ENCODE results near the gene MATN4. TPM values are rescaled to one million over a fixed set of nuclear protein-coding genes. Genes with fewer than 3 reads are reported as not detected.
A peak's percentile ranks its signal among the peaks of the same experiment; 100 is the strongest.

Gene MATN4
- total RNA-seq, 1 donor from 2014 or later = 1.2 TPM

DNA sequence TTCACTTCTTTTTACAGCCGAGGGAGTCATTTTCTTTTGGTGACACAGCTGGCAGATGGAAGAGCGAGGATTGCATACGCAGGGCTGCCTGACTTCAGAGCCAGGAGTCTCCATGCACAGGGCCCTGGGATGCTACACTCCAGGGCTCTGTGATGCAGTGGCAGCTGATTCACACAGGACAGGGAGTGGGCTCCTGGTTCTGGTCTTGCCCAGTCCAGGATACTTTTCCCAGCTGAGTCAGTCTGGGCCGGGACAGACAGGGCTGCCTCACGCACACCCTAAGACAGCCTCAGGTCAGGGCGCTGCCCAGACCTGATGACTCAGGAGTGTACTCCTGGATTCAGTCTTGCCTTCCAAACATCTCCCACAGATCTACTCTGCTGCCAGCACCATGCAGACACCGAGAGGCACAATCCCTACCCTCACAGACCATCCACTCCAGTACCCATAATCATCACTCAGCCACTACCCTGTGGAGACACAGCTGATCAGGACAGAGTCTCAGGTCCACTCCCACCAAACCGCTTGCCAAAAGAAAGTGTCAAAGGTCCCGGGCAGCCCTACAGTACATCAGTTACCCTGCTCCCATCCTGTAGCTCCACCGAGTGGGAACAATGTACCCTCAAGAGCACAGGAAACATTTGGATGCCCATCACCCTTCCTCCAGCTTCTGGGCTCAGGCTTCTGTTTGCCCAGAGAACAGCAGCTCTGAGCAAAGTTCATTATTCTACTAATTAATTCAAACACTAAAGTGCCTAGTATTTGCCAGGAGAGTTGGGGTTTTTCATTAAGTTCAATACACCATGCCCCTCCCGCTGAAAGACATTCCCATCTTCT, 28.6 kb upstream of the MATN4 start:
- intact Hi-C loops (cut with micrococcal nuclease) = no loop called here
- H3K27ac Mint-ChIP-seq = peak overlapping the region; percentile 53
- H3K4me3 Mint-ChIP-seq = no peak overlapping the region
- no peak for DNase-seq
- H3K9me3 Mint-ChIP-seq = no peaks in the 10 kb centered on the region
- H3K27me3 Mint-ChIP-seq = no peaks in the 10 kb centered on the region
- H3K36me3 Mint-ChIP-seq (ENCODE audit: low read depth) = peaks cover 63% of the 10 kb centered on the region
- peaks cover 24% of the 10 kb centered on the region for H3K4me1 Mint-ChIP-seq

DNA sequence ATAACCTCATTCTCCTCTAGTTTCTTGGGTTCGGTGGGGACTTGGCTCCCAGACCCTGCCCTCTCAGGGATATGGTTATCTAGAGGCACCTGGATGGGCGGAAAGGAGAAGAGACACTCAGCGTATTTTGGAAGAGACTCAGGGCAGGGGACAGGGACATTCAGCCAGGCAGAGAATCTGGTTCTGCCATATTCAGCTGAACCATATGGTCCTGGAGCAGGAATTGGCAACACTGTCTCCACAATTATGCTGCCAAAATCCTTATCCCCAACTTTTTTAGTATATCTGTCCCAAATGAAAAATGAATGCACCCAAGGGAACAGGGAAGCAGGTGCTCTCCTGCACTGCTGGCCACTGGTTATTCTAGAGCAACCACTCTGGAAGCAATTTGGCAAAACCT, 22.4 kb upstream of the MATN4 start:
- Mint-ChIP-seq H3K27ac (peak overlapping the region; percentile 37), H3K4me3 (no peak overlapping the region), H3K27me3 (no peaks in the 10 kb centered on the region), H3K36me3 (ENCODE audit: low read depth) (peaks cover 62% of the 10 kb centered on the region), H3K4me1 (peaks cover 5% of the 10 kb centered on the region), H3K9me3 (no peaks in the 10 kb centered on the region)
- intact Hi-C loops (cut with micrococcal nuclease) = no loop called here
- DNase-seq = no peak

DNA sequence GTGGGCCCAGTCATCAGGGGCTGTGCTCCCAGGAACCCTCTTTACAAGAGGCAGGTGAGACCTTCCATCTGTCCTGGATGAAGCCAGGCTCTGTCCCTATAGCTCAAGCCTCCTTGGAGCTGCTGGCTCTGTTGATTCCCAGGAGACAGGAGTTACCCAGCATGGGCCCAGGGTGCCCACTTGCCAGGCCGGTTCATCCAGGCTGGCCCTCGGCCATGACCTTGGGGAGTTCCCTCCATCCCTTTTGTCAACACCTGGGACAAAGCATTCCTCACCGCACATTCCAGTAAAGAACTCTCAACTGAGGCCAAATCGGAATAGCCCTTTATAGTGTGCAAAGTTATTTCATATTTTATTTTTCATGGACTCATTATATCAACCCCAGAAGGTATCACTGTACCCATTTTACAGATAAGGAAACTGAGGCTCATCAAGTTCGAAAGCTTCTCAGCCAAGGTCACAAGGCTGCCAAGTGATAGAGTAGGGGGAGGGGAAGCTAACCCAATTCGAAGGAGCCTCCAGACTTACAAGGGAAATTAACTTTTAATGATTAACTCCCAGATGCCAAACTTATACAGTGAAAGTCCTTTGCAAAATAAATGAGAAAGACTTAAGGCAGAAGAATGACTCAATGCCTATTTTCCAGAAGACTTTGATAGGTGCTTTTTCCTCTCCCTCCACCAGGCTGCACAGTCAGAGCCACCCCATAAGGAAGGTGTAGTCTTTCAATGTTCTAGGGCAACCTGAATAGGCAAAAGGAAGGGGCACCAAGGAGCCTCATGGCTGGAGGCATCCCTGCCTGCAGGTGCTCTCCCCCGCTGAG, 21.6 kb upstream of the MATN4 start:
- Mint-ChIP-seq H3K27ac (no peak overlapping the region), H3K36me3 (ENCODE audit: low read depth) (peaks cover 58% of the 10 kb centered on the region), H3K4me3 (no peak overlapping the region), H3K4me1 (peaks cover 5% of the 10 kb centered on the region), H3K9me3 (no peaks in the 10 kb centered on the region), H3K27me3 (no peaks in the 10 kb centered on the region)
- intact Hi-C loops (cut with micrococcal nuclease) = no loop called here
- no peak for DNase-seq

DNA sequence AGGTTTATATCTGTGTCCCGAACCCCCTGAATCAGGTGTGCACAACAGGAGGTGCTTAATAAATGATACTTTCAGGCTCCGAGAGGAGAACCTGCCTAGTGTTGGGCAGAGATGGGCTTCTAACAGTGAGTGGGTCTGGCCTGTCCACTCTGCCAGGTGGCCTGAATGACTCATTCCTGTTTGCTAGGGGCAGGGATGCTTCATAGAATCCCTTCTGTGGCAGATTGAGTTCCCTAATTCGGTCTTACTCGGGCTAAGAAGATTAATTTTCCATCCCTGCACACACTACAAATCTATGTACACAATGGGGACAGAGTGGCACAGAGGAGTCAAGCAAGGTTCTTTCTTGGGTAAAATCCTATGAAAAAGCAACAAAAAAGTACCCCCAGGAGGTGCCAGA, 20.4 kb upstream of the MATN4 start:
- no peak overlapping the region for H3K27ac Mint-ChIP-seq
- no peak for DNase-seq
- H3K27me3 Mint-ChIP-seq = no peaks in the 10 kb centered on the region
- no peaks in the 10 kb centered on the region for H3K9me3 Mint-ChIP-seq
- peaks cover 53% of the 10 kb centered on the region for H3K36me3 Mint-ChIP-seq (ENCODE audit: low read depth)
- no peak overlapping the region for H3K4me3 Mint-ChIP-seq
- intact Hi-C loops (cut with micrococcal nuclease) = no loop called here
- peaks cover 5% of the 10 kb centered on the region for H3K4me1 Mint-ChIP-seq

DNA sequence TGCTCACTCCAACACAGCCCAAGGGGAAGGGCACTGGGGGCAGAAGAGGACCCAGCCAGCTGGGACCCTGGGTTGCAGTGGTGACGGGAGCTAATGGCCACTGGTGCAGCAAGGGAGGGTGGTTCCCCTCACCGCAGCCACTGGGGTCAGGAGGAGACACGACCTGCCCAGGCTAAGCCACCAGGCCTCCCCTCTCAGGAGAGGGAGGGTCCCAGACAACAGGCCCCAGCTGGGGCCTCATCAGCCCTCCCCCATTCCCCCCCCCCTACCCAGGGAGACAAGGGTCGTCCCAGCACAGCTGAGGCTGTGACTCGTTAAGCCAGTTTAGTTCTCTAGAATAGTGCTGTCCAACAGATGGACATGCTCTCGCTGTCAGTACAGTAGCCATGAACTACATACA, 17.3 kb upstream of the MATN4 start:
- H3K4me3 Mint-ChIP-seq = no peak overlapping the region
- H3K9me3 Mint-ChIP-seq = no peaks in the 10 kb centered on the region
- intact Hi-C loops (cut with micrococcal nuclease) = no loop called here
- no peak for DNase-seq
- H3K4me1 Mint-ChIP-seq = peaks cover 13% of the 10 kb centered on the region
- peak overlapping the region; percentile 41 for H3K27ac Mint-ChIP-seq
- no peaks in the 10 kb centered on the region for H3K27me3 Mint-ChIP-seq
- H3K36me3 Mint-ChIP-seq (ENCODE audit: low read depth) = peaks cover 36% of the 10 kb centered on the region

DNA sequence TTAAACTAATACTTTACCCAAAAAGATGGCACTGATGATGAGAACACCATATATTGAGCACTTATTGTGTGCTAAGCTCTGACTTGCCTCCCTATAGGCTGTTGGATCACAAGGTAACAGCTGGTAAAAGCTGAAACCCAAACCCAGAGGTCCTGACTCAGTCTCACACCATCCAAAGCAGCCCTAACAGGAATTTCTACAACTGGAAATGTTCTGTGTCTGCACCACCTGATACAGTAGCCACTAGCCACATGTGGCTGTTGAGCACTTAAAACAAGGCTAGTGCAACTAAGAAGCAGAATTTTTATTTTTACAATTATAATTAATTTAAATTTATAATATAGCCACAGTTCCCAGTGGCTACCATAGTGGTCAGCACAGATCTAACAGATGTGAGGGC, 15.6 kb upstream of the MATN4 start:
- Mint-ChIP-seq H3K4me1 (peaks cover 24% of the 10 kb centered on the region), H3K27me3 (no peaks in the 10 kb centered on the region), H3K4me3 (no peak overlapping the region), H3K9me3 (peaks cover 4% of the 10 kb centered on the region), H3K27ac (no peak overlapping the region), H3K36me3 (ENCODE audit: low read depth) (peaks cover 29% of the 10 kb centered on the region)
- intact Hi-C loops (cut with micrococcal nuclease) = no loop called here
- DNase-seq = no peak

DNA sequence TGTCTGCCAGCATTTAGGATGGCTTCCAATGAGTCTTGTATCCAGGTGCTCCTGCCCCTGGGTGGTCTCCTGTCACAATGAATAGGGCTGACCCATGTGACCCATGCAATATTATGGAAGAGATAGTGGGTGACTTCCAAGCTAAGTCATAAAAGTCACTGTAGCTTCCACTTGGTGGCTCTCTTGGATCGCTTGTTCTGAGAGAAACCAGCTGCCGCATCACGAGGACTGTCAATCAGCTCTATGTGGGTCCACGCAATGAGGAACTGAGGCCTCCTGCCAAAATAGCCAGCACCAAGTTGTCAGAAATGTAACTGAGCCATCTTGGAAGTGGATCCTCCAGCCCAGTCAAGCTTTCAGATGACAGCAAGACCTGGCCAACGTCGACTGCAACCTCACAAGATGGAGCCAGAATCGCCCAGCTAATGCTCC, 14.9 kb upstream of the MATN4 start:
- intact Hi-C loops (cut with micrococcal nuclease) = no loop called here
- peaks cover 22% of the 10 kb centered on the region for H3K36me3 Mint-ChIP-seq (ENCODE audit: low read depth)
- H3K9me3 Mint-ChIP-seq = peaks cover 4% of the 10 kb centered on the region
- H3K27me3 Mint-ChIP-seq = no peaks in the 10 kb centered on the region
- H3K4me1 Mint-ChIP-seq = peaks cover 29% of the 10 kb centered on the region
- peak overlapping the region; percentile 37 for H3K27ac Mint-ChIP-seq
- no peak overlapping the region for H3K4me3 Mint-ChIP-seq
- DNase-seq = peak; percentile 67

DNA sequence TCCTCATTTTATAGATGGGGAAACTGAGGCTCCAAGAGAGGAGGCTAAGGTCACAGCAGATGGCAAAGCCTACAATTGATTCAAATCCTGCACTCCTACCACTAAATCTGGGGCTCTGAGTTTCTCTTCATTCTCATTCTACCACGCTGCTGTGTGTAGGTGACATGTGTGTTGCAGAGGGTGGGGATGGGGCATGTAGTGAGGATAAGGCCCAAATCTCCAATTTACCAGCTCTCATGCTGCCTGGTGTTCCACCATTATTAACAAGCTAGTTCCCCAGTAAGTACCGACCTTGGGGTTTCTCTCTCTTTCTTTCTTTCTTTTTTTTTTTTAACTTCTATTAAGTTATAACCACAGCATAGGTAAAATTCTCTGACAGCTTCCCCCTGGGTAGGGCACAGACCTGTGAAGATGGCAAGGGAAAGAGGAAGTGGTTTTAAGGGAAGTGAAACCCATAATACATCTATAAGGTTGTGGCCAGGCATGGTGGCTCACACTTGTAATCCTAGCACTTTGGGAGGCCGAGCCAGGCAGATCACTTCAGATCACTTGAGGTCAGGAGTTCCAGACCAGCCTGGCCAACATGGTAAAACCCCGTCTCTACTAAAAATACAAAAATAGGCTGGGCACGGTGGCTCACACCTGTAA, 13.0 kb upstream of the MATN4 start:
- H3K4me1 Mint-ChIP-seq = peaks cover 36% of the 10 kb centered on the region
- peak overlapping the region; percentile 36 for H3K27ac Mint-ChIP-seq
- peak; percentile 70 for DNase-seq
- intact Hi-C loops (cut with micrococcal nuclease) = no loop called here
- peaks cover 7% of the 10 kb centered on the region for H3K27me3 Mint-ChIP-seq
- H3K4me3 Mint-ChIP-seq = no peak overlapping the region
- H3K36me3 Mint-ChIP-seq (ENCODE audit: low read depth) = peaks cover 10% of the 10 kb centered on the region
- H3K9me3 Mint-ChIP-seq = peaks cover 4% of the 10 kb centered on the region

DNA sequence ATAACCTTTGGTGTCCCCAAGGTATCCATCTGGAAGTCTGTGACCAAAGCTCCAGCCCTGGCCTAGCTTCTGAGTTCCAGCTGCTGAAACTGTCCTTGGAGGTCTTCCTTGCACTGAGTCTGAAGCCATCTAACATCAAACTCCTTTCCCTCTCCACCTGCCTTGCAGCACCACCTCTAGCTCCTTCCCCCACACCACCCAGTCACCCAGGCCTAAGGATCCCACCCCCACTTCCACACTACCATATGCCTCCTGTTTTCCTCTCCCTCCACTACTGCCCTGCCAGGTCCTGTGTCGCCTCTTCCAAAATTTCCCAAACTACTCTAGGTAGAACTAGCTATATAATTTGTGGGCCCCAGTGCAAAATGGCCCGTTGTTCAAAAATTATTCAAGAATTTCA, 10.8 kb upstream of the MATN4 start:
- H3K27ac Mint-ChIP-seq = peak overlapping the region; percentile 93
- peaks cover 39% of the 10 kb centered on the region for H3K4me1 Mint-ChIP-seq
- peaks cover 4% of the 10 kb centered on the region for H3K9me3 Mint-ChIP-seq
- H3K27me3 Mint-ChIP-seq = peaks cover 12% of the 10 kb centered on the region
- H3K4me3 Mint-ChIP-seq = peak overlapping the region; percentile 71
- DNase-seq = peak; percentile 68
- intact Hi-C loops (cut with micrococcal nuclease) = loop anchor here (1.0 to 10.0 kb wide), 5 partner anchors 36 to 452 kb away; partner anchors contain the start of genes STK4 and TOMM34
- H3K36me3 Mint-ChIP-seq (ENCODE audit: low read depth) = peaks cover 3% of the 10 kb centered on the region

DNA sequence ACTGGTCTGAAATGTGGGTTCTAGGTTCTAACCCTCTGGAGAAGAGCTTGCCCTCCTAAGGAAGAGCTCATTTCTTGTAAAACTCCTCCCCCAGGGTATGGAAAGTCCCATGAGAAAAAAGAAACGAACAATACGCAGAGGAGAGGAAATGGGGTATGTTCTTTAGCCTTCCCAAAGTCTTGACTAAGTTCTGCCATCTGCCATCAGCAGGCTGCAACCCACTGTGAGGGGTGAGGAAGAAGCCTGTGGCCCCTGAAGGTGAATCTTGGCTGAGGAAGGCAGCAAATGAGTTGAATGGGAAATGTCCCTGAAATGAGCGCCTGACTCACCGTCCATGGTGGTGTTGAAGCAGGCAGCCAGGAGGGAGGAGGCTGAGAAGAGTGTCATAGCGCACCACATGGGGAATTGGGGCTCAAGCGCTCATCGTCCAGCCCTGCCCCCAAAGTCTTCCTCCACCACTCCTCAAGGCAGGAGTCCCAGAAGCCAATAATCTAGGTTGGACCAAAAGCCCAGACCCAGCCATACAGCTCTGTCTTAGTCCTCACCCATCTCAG, 10.4 kb upstream of the MATN4 start:
- H3K9me3 Mint-ChIP-seq = peaks cover 4% of the 10 kb centered on the region
- peak overlapping the region; percentile 93 for H3K27ac Mint-ChIP-seq
- peaks cover 12% of the 10 kb centered on the region for H3K27me3 Mint-ChIP-seq
- peak; percentile 69 for DNase-seq
- intact Hi-C loops (cut with micrococcal nuclease) = loop anchor here (2.0 to 10.0 kb wide), 3 partner anchors 36 to 354 kb away; partner anchors contain the start of genes STK4 and TOMM34
- peaks cover 39% of the 10 kb centered on the region for H3K4me1 Mint-ChIP-seq
- H3K36me3 Mint-ChIP-seq (ENCODE audit: low read depth) = peaks cover 3% of the 10 kb centered on the region
- H3K4me3 Mint-ChIP-seq = peak overlapping the region; percentile 71

DNA sequence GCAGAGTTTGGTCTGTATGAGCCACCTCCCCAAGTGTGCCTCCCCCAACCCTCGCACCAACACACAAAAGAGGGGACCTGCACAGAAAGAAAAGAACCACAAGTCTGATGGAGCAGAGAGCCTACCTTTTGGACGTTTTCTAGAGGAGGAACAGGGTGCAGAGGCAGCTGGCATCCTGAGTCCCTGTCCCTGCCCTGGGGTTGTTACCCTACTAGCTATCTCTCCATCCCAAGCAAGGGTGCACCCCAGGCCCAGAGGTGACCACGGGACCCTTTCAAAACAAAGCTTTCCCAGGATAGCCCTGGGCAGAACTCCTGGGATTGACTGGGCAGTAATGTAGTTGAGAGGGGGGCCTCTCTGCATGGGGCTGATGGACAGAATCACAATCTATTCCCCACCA, 9.7 kb upstream of the MATN4 start:
- Mint-ChIP-seq H3K4me1 (peaks cover 39% of the 10 kb centered on the region), H3K4me3 (peak overlapping the region; percentile 71), H3K9me3 (peaks cover 4% of the 10 kb centered on the region), H3K36me3 (ENCODE audit: low read depth) (peaks cover 3% of the 10 kb centered on the region), H3K27me3 (peaks cover 12% of the 10 kb centered on the region), H3K27ac (peak overlapping the region; percentile 93)
- no peak for DNase-seq
- intact Hi-C loops (cut with micrococcal nuclease) = loop anchor here (2.0 to 10.0 kb wide), 3 partner anchors 37 to 353 kb away; partner anchors contain the start of genes STK4 and TOMM34

DNA sequence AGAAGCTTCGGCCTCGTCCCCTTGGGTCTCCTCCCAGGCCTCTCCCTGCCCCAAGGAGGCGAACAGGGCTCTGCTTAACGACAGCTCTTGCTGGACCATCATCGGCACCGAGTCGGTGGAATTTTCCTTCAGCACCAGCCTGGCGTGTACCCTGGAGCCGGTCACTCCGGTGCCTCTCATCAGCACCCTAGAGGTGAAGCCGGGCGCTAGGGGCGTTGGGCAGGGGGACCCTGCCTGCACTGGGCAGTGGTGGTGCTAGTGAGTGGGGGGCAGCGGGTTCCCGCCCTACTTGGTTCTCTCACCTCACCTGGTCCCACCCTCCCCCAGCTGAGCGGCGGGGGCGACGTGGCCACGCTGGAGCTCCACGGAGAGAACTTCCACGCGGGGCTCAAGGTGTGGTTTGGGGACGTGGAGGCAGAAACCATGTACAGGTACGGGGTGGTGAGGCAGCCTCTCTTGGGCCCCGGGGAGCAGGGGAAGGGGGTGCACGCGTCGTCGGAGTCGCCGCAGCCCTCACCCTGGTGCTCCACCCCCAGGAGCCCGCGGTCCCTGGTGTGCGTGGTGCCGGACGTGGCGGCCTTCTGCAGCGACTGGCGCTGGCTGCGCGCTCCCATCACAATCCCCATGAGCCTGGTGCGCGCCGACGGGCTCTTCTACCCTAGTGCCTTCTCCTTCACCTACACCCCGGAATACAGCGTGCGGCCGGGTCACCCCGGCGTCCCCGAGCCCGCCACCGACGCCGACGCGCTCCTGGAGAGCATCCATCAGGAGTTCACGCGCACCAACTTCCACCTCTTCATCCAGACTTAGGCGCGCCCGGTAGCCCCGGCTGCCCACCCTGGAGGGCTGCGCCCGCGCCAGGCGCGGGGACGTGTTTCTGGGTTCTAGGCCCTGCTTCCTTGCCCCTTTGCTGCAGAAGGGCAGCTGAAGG, 8.3 kb upstream of the MATN4 start:
- peaks cover 3% of the 10 kb centered on the region for H3K36me3 Mint-ChIP-seq (ENCODE audit: low read depth)
- DNase-seq = no peak
- peaks cover 41% of the 10 kb centered on the region for H3K4me1 Mint-ChIP-seq
- intact Hi-C loops (cut with micrococcal nuclease) = loop anchor here (10.0 kb wide), 1 partner anchor 352 kb away; the partner anchor contains the start of genes STK4 and TOMM34
- H3K4me3 Mint-ChIP-seq = peak overlapping the region; percentile 71
- peaks cover 4% of the 10 kb centered on the region for H3K9me3 Mint-ChIP-seq
- peaks cover 14% of the 10 kb centered on the region for H3K27me3 Mint-ChIP-seq
- H3K27ac Mint-ChIP-seq = peak overlapping the region; percentile 29

Data from activated CD4-positive, alpha-beta T cell treated with anti-CD3 and anti-CD28 coated beads, Interleukin-2, amount 10 ng/mL, durations not matched to agents 24 days and 14 days (primary cell).